GM19239 (cell line): ENCODE results near the gene ENPP1.

Experiments
- DNase-seq: peaks from one replicate; pipeline ENCODE4 v3.0.0; 2011; ENCODE audit warnings: low spot score; ENCODE audit not compliant: insufficient read length
- FAIRE-seq: peaks from 2 replicates; lab custom pipeline; 2011; peaks lifted over from hg19 to GRCh38; lab: Jason Lieb, UNC

Gene ENPP1

DNA sequence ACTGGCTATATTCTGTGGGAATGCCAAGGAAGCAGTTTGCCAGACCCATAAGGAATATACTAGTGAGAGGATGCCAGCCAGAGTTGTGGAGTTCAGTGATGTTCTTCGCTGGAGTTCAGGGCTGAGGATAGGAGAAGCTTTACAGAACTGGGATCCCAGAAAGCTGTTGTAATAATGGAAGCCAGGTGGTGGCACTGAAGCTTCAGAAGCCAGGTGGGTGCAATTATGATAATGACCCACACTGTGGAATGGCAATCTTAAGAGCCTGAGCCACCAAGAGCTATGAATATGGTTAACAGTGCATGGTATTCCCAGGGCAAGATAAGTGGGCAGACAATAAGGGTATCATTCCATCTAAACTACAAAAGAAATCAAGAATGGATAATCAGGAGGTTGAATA is 25.1 kb upstream of the ENPP1 start:
- no peak for DNase-seq
- FAIRE-seq = no peak

DNA sequence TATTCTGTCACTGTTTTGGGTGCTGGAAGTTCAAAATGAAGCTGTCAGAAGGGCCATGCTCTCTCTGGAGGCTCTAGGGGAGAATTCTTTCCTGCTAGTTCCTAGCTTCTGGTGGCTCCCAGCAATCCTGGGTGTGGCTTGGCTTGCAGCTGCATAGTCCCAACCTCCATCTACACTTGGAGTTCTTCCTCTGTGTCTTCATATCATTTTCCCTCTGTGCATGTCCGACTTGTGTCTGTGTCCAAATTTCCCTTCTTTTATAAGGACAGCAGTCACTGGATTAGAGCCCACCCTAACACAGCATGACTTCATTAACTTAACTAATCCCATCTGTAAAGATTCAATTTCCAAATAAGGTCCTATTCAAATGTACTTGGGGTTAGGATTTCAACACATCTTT is 23.3 kb upstream of the ENPP1 start:
- no peak for FAIRE-seq
- DNase-seq = no peak

DNA sequence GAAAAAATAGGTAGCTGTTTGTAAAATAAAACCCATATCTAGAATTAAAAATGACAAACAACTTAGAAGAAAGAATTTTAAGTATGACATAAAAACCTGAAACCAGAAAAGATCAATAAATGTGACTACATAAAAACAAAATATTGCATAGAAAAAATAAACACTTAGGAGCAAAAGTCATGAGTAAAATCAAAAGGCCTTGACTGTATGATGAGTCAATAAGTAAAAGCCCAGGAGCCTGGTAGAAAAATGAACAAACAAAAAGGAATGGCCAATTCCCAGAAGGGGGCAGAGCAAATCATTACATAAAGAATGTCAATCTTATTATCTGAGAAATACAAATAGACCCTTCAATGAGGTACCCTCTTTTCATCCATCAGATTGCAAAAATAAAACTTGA is 20.7 kb upstream of the ENPP1 start:
- DNase-seq = no peak
- FAIRE-seq = no peak

GRCh38 chr6:131787766-131788712 is 19.8 kb upstream of the ENPP1 start:
- FAIRE-seq = no peak

DNA sequence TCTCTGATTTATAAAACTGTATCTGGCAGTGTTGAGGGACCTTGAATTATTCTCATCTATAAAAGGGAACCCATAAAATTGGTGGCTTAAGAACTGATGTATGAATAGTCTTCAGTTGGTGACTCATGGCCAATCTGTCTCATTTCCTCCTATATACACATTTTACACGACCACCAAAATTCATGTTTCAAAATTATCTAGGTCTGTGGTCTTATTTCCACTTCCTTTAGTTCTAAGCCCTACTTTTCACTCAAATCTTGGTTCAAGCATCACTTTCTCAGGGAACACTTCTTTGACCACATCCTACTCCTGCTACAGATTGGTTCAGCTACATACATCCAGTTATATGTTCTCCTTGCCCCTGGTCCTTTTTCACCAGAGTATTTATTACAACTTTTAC is 18.6 kb upstream of the ENPP1 start:
- DNase-seq (no peak), FAIRE-seq (no peak)

More at GRCh38 chr6:131787766-131788712, 19.8 kb upstream of the ENPP1 start:
- DNase-seq = no peak

GRCh38 chr6:131791476-131791875 is 16.3 kb upstream of the ENPP1 start:
- FAIRE-seq (no peak), DNase-seq (no peak)

GRCh38 chr6:131792091-131792496 is 15.7 kb upstream of the ENPP1 start:
- FAIRE-seq (no peak), DNase-seq (no peak)

GRCh38 chr6:131795366-131795765 is 12.5 kb upstream of the ENPP1 start:
- DNase-seq = no peak
- FAIRE-seq = no peak

- FAIRE-seq (no peak), DNase-seq (no peak)
Observed at GRCh38 chr6:131802347-131802746, 5.5 kb upstream of the ENPP1 start.

DNA sequence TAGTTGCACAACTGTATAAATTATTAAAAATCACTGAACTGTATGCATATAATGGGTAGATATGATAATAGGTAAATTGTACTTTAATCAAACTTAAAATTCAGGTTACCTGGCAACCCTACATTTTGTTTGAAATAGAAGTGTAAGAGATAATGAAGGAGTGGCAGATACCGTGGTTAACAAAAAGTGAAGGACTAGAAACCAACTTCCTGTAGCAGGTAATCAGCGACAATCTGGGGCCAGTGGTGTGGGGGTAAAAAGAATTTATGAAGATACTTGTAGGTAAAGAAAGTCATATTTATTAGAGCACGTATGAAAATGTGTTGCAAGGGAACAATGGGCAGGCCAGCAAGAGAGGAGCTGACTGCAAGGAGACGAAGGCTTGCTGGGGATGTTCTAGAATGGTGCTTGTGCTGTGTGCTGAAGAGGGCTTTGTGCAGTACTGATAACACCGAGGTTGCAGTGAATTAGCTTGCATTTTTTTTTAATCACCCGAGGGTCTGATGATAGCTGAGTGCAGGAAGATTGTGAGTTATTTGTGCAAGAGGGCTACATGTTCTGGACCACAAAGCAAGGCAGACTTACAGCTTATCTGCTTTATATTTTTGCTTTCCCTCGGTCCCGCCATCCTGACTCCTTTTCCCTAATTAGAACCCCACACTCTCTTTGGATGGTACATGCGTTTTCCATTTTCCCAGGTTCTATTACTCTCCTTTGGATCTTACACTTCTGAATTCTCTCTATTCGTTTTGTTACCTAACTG is 4.6 kb upstream of the ENPP1 start:
- FAIRE-seq = no peak
- no peak for DNase-seq

DNA sequence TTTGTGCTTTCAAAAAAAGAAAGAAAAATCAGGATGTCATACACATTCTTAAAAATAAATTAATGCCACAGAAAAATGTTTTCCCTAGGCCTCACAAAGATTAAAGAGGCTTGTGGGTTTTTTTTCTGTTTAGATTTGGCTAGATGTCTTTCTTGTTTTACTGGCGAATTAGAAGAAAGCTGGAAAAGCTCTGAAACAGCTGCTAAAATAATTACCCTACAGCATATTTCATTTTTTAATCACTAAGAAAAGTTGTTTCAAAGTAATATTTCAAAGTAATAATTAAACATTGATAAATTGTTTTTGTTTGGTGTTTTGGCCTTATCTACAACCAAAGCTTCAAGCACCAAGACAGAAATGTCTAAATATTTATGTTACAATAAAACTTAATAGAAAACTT is 3.7 kb upstream of the ENPP1 start:
- FAIRE-seq (no peak), DNase-seq (no peak)

- DNase-seq (no peak), FAIRE-seq (no peak)
Observed at GRCh38 chr6:131807321-131807643, 538 bp upstream of the ENPP1 start.

GRCh38 chr6:131808460-131809269 is 845 bp downstream of the ENPP1 start:
- DNase-seq (no peak), FAIRE-seq (no peak)

DNA sequence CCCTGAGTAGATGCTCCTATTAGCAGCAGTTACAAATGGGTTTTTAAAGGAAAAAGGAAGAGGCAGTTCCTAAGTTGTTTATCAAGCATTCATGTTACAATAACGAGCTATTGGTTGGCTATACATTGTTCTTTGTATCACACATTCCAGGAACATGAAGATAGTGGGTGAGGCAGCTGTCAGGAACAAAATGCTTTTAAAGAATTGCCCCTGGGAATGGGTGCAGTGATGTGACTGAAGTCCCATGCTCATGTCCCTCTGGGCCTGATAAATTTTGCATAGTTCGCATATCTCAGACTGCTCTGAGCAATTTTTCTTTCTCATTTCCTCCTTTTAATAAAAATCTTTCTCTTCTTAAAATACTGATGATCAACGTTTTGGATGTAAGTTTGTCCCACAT is 3.7 kb downstream of the ENPP1 start:
- FAIRE-seq = no peak
- no peak for DNase-seq

GRCh38 chr6:131813991-131814390 is 6.2 kb downstream of the ENPP1 start:
- FAIRE-seq (no peak), DNase-seq (no peak)

DNA sequence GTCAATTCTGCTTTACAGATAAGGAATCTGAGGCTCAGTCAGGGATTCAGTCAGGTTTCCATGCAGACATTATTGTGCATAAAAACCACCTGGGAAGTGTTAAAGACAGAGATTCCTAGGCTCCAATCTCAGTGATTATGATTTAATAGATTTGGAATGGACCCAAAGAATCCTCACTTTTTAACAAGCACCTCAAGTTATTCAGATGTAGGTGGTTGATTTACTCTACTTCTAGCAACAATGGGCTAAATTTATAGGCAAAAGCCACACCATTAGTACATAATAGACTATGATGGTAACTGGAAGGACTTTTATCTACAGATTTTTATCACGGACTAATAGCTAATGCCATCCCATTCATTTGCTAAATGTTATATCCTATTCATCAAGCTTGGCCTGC is 9.0 kb downstream of the ENPP1 start:
- DNase-seq = no peak
- FAIRE-seq = no peak

DNA sequence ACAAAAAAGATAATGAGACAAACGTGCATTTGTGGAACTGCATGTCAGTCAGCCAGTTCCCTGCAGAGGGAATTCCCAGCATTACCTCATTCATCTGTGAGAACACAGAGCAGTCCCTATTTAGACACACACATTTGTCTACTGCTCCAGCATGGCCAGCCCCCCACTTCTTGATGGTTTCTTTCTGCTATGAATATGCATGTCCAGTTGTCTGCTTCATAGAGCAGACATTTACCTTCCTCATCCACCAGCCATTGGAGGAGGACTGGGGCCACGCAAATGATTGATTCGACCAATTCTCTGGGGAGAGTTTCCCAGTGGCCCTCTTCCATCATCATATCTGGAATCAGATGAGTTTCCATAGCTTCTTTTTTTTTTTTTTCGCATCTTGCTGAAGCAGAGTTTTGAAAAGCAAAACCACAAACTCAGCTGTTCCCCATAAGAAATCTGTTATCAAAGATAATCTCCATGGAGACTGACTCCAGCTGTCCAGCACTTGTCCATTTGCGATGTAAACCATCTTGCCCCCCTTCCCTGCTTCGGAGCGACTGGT is 11.8 kb downstream of the ENPP1 start:
- FAIRE-seq (no peak), DNase-seq (no peak)

- FAIRE-seq (no peak), DNase-seq (no peak)
Observed at GRCh38 chr6:131821010-131821807, 13.4 kb downstream of the ENPP1 start.

DNA sequence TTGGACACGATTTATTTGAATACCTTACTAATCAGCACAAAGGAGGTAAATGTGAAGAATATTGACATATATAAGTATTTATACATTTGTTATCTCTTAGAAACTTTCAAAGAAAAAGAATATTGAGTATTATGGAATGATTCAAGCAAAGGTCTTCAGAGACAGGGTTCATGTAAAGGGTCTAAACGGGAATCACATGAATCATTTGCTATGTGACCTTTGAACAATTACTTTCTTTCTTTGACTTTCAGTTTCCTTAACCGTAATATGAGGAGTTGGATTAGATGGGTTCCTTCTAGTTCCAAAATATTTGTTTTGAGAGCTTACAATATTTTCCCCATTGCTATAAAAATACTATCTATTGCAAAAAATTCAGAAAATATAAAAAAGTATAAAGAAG is 14.3 kb downstream of the ENPP1 start:
- DNase-seq (no peak), FAIRE-seq (no peak)
